H1 (cell line): ENCODE measurements around the gene UBE2E2. TPM values are rescaled to one million over a fixed set of nuclear protein-coding genes. Genes with fewer than 3 reads are reported as not detected.

ENCODE experiments used
- CTCF ChIA-PET: fragments of 300-600 bp; sonication (Branson Sonifier 250); formaldehyde crosslinking; loops from one replicate; lab custom pipeline; 2021; ENCODE audit not compliant: partially characterized antibody; lab: Charles Lee
- POLR2A ChIA-PET: fragments of 300-600 bp; sonication (Branson Sonifier 250); formaldehyde crosslinking; loops from one replicate; lab custom pipeline; 2021; ENCODE audit warnings: inconsistent platforms; ENCODE audit not compliant: partially characterized antibody; lab: Charles Lee
- DNase-seq, 2 experiments: peaks; one replicate each; pipeline versions ENCODE4 v3.0.0 to v3.0.0-alpha.2; 2010 to 2022; ENCODE audit warnings: low spot score in 2 of 2, low read depth in 1 of 2, mixed read lengths in 1 of 2
- FAIRE-seq: peaks from 2 replicates; lab custom pipeline; 2011; peaks lifted over from hg19 to GRCh38; lab: Jason Lieb, UNC
- H2AFZ ChIP-seq: 2 replicates; pipeline ENCODE4 v1.8.1; 2012; ENCODE audit warnings: low read length, inconsistent platforms
- H2AK5ac ChIP-seq: 2 replicates; pipeline ENCODE4 v1.6.1; 2013; ENCODE audit warnings: low read depth, low read length
- H2BK120ac ChIP-seq: replicated peaks from 2 replicates; pipeline ENCODE3; 2013; ENCODE audit warnings: low read depth, low read length, inconsistent platforms
- H2BK12ac ChIP-seq: 2 replicates; pipeline ENCODE4 v1.6.1; 2013; ENCODE audit warnings: low read depth, low read length
- H2BK15ac ChIP-seq: 2 replicates; pipeline ENCODE4 v1.6.1; 2013; ENCODE audit warnings: low read length
- H2BK20ac ChIP-seq: 2 replicates; pipeline ENCODE4 v1.6.1; 2013; ENCODE audit warnings: low read length
- H2BK5ac ChIP-seq: 2 replicates; pipeline ENCODE4 v1.6.1; 2013; ENCODE audit warnings: low read depth, low read length
- H3K14ac ChIP-seq: 2 replicates; pipeline ENCODE4 v1.6.1; 2013; ENCODE audit warnings: inconsistent platforms; ENCODE audit not compliant: insufficient read length
- H3K18ac ChIP-seq: 2 replicates; pipeline ENCODE4 v1.6.1; 2013; ENCODE audit warnings: low read length; ENCODE audit errors: extremely low read depth
- H3K23ac ChIP-seq: 2 replicates; pipeline ENCODE4 v1.6.1; 2013; ENCODE audit warnings: inconsistent platforms; ENCODE audit not compliant: insufficient read length
- H3K23me2 ChIP-seq: 2 replicates; pipeline ENCODE4 v1.6.1; 2013; ENCODE audit warnings: low read depth, low read length
- H3K27ac ChIP-seq: 2 replicates; pipeline ENCODE4 v1.6.1; 2011; ENCODE audit warnings: low read depth, low read length, inconsistent platforms
- H3K27me3 ChIP-seq, 4 experiments: replicated peaks in 1 of 4; 1 replicate in 1 of 4; 2 replicates in 3 of 4; pipeline versions ENCODE4 v1.6.1 to v1.8.1; 2011 to 2013; ENCODE audit warnings: low read length in 3 of 4, mild to moderate bottlenecking in 3 of 4, inconsistent platforms in 2 of 4, mixed read lengths in 2 of 4, moderate library complexity in 1 of 4; ENCODE audit not compliant: control insufficient read depth in 3 of 4, insufficient read depth in 3 of 4; ENCODE audit errors: extremely low read depth in 1 of 4
- H3K36me3 ChIP-seq, 4 experiments: 2 replicates each; pipeline versions ENCODE4 v1.6.1 to v1.8.1; 2011 to 2013; ENCODE audit warnings: mild to moderate bottlenecking in 4 of 4, low read length in 3 of 4, moderate library complexity in 2 of 4, control low read depth in 1 of 4, inconsistent platforms in 1 of 4; ENCODE audit not compliant: insufficient read depth in 4 of 4, control insufficient read depth in 2 of 4
- H3K4ac ChIP-seq: replicated peaks from 2 replicates; pipeline ENCODE3; 2013; ENCODE audit warnings: low read length, low read depth, mixed read lengths, inconsistent platforms; ENCODE audit not compliant: insufficient read length
- H3K4me1 ChIP-seq, 4 experiments: replicated peaks in 1 of 4; 1 replicate in 1 of 4; 2 replicates in 3 of 4; pipeline versions ENCODE4 v1.6.1 to v1.8.1; 2011 to 2013; ENCODE audit warnings: low read length in 3 of 4, inconsistent platforms in 2 of 4, mixed read lengths in 1 of 4; ENCODE audit not compliant: insufficient read depth in 4 of 4, control insufficient read depth in 3 of 4
- H3K4me2 ChIP-seq, 2 experiments: 2 replicates each; pipeline versions ENCODE4 v1.6.1 to v1.8.1; 2011 to 2013; ENCODE audit warnings: low read depth in 2 of 2, low read length in 2 of 2, control low read depth in 1 of 2, inconsistent platforms in 1 of 2, mild to moderate bottlenecking in 1 of 2; ENCODE audit not compliant: insufficient read depth in 1 of 2
- H3K4me3 ChIP-seq, 4 experiments: fragments of 200-600, 300-600 bp in 1 of 4; sonication (generic), shearing (Covaris generic), sonication (Bioruptor Twin) in 1 of 4; 2 replicates each; pipeline versions ENCODE4 v1.5.1 to v1.8.1; 2011 to 2016; ENCODE audit warnings: low read length in 4 of 4, low read depth in 3 of 4, control low read depth in 2 of 4, inconsistent platforms in 2 of 4, mild to moderate bottlenecking in 2 of 4, mixed read lengths in 1 of 4, moderate library complexity in 1 of 4; ENCODE audit not compliant: insufficient read depth in 2 of 4; ENCODE audit errors: extremely low read depth in 1 of 4
- H3K56ac ChIP-seq: replicated peaks from 2 replicates; pipeline ENCODE3; 2013; ENCODE audit warnings: low read depth, mild to moderate bottlenecking, mixed read lengths, low read length, inconsistent platforms; ENCODE audit not compliant: insufficient read length
- H3K79me1 ChIP-seq: 2 replicates; pipeline ENCODE4 v1.6.1; 2013; ENCODE audit warnings: low read depth, low read length, control low read depth
- H3K79me2 ChIP-seq, 2 experiments: 2 replicates each; pipeline versions ENCODE4 v1.6.1 to v1.8.1; 2012 to 2013; ENCODE audit warnings: low read length in 2 of 2, mild to moderate bottlenecking in 2 of 2, inconsistent platforms in 1 of 2; ENCODE audit not compliant: insufficient read depth in 2 of 2, control insufficient read depth in 1 of 2
- H3K9ac ChIP-seq, 4 experiments: replicated peaks in 1 of 4; 1 replicate in 1 of 4; 2 replicates in 3 of 4; pipeline versions ENCODE4 v1.6.1 to v1.8.1; 2011 to 2013; ENCODE audit warnings: low read depth in 3 of 4, low read length in 3 of 4, control low read depth in 2 of 4, mild to moderate bottlenecking in 2 of 4, moderate library complexity in 2 of 4, inconsistent platforms in 1 of 4; ENCODE audit errors: extremely low read depth in 1 of 4
- H3K9me3 ChIP-seq, 2 experiments: 2 replicates each; pipeline versions ENCODE4 v1.6.1 to v1.8.1; 2012 to 2013; ENCODE audit warnings: mild to moderate bottlenecking in 2 of 2, moderate library complexity in 2 of 2, control low read depth in 1 of 2, inconsistent platforms in 1 of 2, low read depth in 1 of 2, low read length in 1 of 2, mixed read lengths in 1 of 2; ENCODE audit not compliant: insufficient read depth in 2 of 2
- H4K20me1 ChIP-seq, 2 experiments: replicated peaks in 1 of 2; 2 replicates each; pipeline versions ENCODE3 to v1.8.1; 2011 to 2013; ENCODE audit warnings: inconsistent platforms in 2 of 2, low read length in 2 of 2, mild to moderate bottlenecking in 1 of 2; ENCODE audit not compliant: insufficient read depth in 2 of 2, control insufficient read depth in 1 of 2
- H4K5ac ChIP-seq: 2 replicates; pipeline ENCODE4 v1.6.1; 2013; ENCODE audit warnings: low read length, low read depth, mixed read lengths, inconsistent platforms; ENCODE audit not compliant: insufficient read length
- H4K8ac ChIP-seq: 2 replicates; pipeline ENCODE4 v1.8.0; 2013; ENCODE audit warnings: mild to moderate bottlenecking, moderate library complexity, low read length, inconsistent platforms; ENCODE audit not compliant: insufficient read depth; ENCODE audit errors: extremely low read depth
- H4K91ac ChIP-seq: replicated peaks from 2 replicates; pipeline ENCODE3; 2013; ENCODE audit warnings: low read length, mixed read lengths, inconsistent platforms; ENCODE audit not compliant: insufficient read length
- CBX8 ChIP-seq: fragments of 300-800, 300-1000 bp; sonication (generic); IDR thresholded peaks from 2 replicates; pipeline ENCODE4 v1.7.1; 2016; ENCODE audit warnings: low read depth, low read length, borderline replicate concordance
- HDAC6 ChIP-seq: IDR thresholded peaks from one replicate; pipeline ENCODE4 v1.7.1; 2012; ENCODE audit warnings: low read depth, mild to moderate bottlenecking, inconsistent platforms, low read length, moderate library complexity
- PHF8 ChIP-seq: fragments of 200-600 bp; sonication (generic); conservative IDR thresholded peaks from 2 replicates; pipeline ENCODE4 v1.7.1; 2012; ENCODE audit warnings: low read depth, mild to moderate bottlenecking, inconsistent platforms, low read length, moderate library complexity
- WGBS, 2 experiments: shearing (Covaris generic) in 1 of 2; methylation state at CpG; one replicate each; pipeline versions ENCODE4 v1.1.6 to v1.1.7; 2013 to 2015; ENCODE audit warnings: low lambda C conversion rate in 2 of 2, mixed read lengths in 2 of 2, inconsistent platforms in 1 of 2, low coverage in 1 of 2, missing lambda C conversion rate in 1 of 2; ENCODE audit not compliant: insufficient replicate concordance in 2 of 2, insufficient coverage in 1 of 2, insufficient read length in 1 of 2; ENCODE audit errors: extremely low coverage in 1 of 2, missing lambda C conversion rate in 1 of 2; 5-methylcytosine and 5-hydroxymethylcytosine counted together
- polyA plus RNA-seq, 7 experiments: library from polyadenylated mRNA; depleted of rRNA in 3 of 7; stranded (reverse) in 5 of 7; unstranded in 2 of 7; fragments of >200 nt in 5 of 7; fragments of 200-250 nt in 2 of 7; gene quantifications; 1 replicate in 5 of 7; 2 replicates in 1 of 7; 4 replicates in 1 of 7; pipeline versions ENCODE4 v1.2.1 to v1.2.3, GENCODE V29; 2011 to 2013; ENCODE audit warnings: missing spikeins in 2 of 7, mixed read lengths in 2 of 7
- total RNA-seq: library from RNA; stranded (reverse); fragmentation: NEBNext Ultra II Directional; extraction: Animal tissue kit (Norgen Biotek cat#: 25700); gene quantifications from 2 replicates; pipeline ENCODE4 v1.2.1, GENCODE V29; 2021
- TF ChIP-seq, protein P1 (sequence below): IDR thresholded peaks from 2 replicates; pipeline ENCODE4 v1.6.1; 2011; ENCODE audit warnings: low read depth, mild to moderate bottlenecking, low read length; ENCODE audit not compliant: insufficient read depth

Gene UBE2E2
- total and polyA plus RNA-seq, 2 of the 8 experiments (the other 6 are each of a cell fraction or from before 2014, with no cell fraction given), result 57.6 to 70.6 TPM

DNA sequence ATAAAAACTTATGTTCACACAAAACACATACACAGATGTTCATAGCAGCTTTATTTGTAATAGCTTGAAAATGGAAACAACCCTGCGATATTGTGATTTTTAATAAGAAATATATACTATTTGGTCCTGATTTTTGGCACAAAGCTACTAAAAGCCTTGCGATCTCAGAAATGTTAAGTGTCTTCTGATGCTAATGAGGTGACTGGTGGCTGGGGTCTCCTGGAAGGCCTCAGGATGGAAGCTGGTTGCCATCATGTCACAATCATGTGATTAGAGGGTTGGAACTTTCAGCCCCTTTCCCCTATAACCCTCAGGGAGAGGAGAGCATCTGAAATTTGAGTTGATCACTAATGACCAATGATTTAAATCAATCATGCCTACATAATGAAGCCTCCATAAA is 324.2 kb downstream of the UBE2E2 start:
- FAIRE-seq (no peak), DNase-seq (no peak)
- Histone ChIP-seq H4K91ac (no peak overlapping the region), H2BK15ac (no peak overlapping the region), H3K9me3 (no peaks in the 10 kb centered on the region; a peak in 1 of 4 replicates), H4K20me1 (no peaks in the 10 kb centered on the region), H3K4me2 (no peak overlapping the region), H3K4ac (no peak overlapping the region), H3K79me2 (no peaks in the 10 kb centered on the region), H3K23ac (no peak overlapping the region), H3K14ac (no peak overlapping the region), H2BK5ac (no peak overlapping the region), H3K27me3 (no peaks in the 10 kb centered on the region), H3K79me1 (no peaks in the 10 kb centered on the region), H3K56ac (no peak overlapping the region), H4K5ac (no peak overlapping the region), H2BK12ac (no peak overlapping the region), H3K36me3 (no peaks in the 10 kb centered on the region), H2BK20ac (no peak overlapping the region), H3K4me1 (no peaks in the 10 kb centered on the region), H3K18ac (no peak overlapping the region), H3K9ac (no peak overlapping the region), H3K23me2 (no peaks in the 10 kb centered on the region), H2BK120ac (no peak overlapping the region), H3K4me3 (no peak overlapping the region), H4K8ac (no peak overlapping the region), H3K27ac (no peak overlapping the region), H2AFZ (no peak overlapping the region), H2AK5ac (no peak overlapping the region)
- 94% methylated on average over 2 of the region's 2 CpGs; no CpG with 5 or more reads in 1 of the 2 experiments for WGBS, 2 experiments
- TF ChIP-seq, protein P1, sequence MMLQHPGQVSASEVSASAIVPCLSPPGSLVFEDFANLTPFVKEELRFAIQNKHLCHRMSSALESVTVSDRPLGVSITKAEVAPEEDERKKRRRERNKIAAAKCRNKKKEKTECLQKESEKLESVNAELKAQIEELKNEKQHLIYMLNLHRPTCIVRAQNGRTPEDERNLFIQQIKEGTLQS, result no peak
- TF ChIP-seq CBX8 (no peak), PHF8 (no peak), HDAC6 (no peak)
- POLR2A ChIA-PET, result no interaction called here
- CTCF ChIA-PET, result interaction anchor here (1.0 kb wide), 1 partner anchor 9 kb away, joined by 3 read pairs; no protein-coding TSS in a partner anchor
